Activated CD8-positive, alpha-beta memory T cell treated with anti-CD3 and anti-CD28 coated beads, Interleukin-2, amount 10 ng/mL, durations not matched to agents 7 days and 5 days (primary cell): ENCODE data around the gene PRXL2C. TPM values are rescaled to one million over a fixed set of nuclear protein-coding genes. Genes with fewer than 3 reads are reported as not detected.

ENCODE experiments used
- total RNA-seq, 2 experiments: library from RNA; stranded (reverse); gene quantifications; one replicate each; pipeline ENCODE4 v1.2.3, GENCODE V29; 2021

The PRXL2C gene
- total RNA-seq, 2 experiments from 2014 or later, result 7.0 to 10.0 TPM

Other genes starting within 250 kb of the PRXL2C start
- 10 to 100 TPM; 31.2 to 36.3 TPM for gene ZNF367, start 236.9 kb downstream of the PRXL2C start, total RNA-seq
- 10 to 100 TPM in 1 of 2 experiments, 1 to 10 TPM in 1; 7.7 to 11.6 TPM for gene HABP4, start 205.1 kb downstream of the PRXL2C start, total RNA-seq
- gene CDC14B, start 35.5 kb downstream of the PRXL2C start, total RNA-seq, result 1 to 10 TPM; 1.1 to 4.8 TPM
- gene ZNF510, start 122.8 kb upstream of the PRXL2C start, total RNA-seq, result 10 to 100 TPM; 11.1 to 12.7 TPM
- gene ZNF782, start 199.2 kb upstream of the PRXL2C start, total RNA-seq, result 1 to 10 TPM; 4.9 to 5.0 TPM